NCI-H2029 treated with DMSO at 0.1 percent for 48 hours (cell line): ENCODE results near the gene MTFMT.
"Not testable (repeated sequence)": the region's sequence is repeated elsewhere in the genome, so short reads cannot be mapped to it uniquely, and the experiment has no call there.

ENCODE experiments used
- DNase-seq: peaks from one replicate; lab custom pipeline; 2025; lab: John Stamatoyannopoulos, UW

MTFMT gene

DNA sequence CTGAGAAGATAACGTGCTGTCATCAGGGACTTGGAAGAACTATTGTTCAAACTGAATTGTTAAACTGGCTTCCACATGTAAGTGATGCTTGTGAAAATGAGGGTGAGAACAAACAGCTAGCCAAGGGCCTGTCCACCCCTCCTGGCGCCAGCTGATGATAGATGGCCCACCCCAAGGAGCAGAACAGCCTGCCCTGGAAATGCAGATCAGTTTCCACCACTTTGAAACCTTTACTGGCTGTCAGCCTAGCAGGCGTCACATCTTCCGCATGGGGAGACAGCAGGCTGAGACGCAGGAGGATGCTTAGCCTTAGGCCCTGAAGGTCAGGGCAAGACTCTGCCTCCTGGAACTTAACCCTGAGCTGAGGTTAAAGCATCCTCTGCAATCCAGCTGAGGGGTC, 9.4 kb upstream of the MTFMT start:
- DNase-seq = no peak

DNA sequence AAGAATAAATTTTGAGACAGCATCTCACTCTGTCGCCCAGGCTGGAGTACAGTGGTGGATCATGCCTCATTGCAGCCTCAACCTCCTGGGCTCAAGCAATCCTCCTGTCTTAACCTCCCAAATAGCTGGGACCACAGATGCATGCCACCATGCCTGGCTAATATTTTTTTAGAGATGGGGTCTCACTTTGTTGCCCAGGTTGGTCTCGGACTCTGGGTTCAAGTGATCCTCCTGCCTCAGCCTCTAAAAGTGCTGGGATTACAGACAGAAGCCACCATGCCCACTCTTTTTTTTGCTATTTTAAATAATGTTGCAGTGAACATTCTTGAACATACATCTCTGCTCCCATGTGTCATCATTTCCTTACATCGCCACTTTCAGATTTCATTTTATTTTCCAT, 9.0 kb upstream of the MTFMT start:
- DNase-seq = no peak

DNA sequence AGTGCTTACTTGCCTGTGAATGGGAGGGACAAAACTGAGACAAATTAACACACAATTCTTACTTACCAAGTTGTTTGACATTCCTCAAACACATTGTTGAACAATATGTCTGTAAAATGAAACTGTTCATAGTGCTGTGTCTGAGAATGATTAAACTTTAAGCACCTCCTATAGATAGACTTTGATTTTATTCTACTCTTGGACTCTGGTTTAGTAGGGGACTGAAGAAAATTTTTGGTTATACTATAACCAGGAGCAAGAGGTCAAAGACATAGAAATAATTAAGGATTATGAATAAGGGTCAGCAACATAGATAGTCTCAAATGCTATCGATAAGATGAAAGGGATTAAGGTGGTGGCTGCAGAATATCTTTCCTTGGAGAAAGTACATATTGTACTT, 7.9 kb upstream of the MTFMT start:
- DNase-seq = no peak

DNA sequence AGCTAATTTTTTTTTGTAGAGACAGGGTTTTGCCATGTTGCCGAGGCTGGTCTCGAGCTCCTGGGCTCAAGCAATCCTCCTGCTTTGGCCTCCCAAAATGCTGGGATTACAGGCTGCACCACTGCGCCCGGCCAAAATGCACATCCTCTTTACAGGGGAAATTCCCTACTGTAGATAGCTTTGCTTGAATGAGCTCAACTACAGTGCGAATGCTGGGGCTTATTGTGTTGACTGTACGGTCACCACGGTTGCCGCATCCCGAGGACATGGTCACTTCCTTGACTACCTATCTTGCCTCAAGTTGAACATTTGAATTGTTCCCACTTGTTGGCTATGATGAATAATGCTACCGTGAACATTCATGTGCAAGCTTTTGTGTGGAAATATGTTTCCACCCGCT, 5.3 kb upstream of the MTFMT start:
- DNase-seq = no peak

DNA sequence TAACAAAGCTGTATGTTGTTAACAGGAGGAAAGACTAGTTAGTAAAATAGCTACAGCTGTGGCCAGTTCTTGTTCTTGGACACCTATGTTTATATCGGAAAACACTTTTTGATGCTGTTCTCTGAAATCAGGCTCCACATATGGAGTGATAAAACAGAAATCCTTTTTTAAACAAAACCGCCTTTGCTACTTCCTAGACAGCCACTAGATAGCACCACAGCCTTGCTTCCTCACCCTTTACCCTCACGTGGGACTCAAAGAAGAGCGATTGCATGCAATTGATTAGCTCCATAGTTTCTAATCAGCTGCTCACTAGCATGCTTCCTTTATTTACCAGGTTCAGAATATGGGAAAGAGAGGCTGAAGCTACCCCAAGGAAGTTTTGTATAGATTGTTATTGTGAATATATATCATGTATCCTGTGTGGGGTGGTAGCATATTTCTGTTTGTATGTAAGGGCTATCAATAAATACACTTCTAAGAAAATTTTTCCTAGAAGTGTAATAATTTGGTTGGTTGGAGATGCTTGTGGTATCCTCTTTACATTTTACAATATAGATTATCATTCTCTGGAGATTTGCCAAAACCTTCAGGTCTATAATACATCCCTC, 4.3 kb upstream of the MTFMT start:
- DNase-seq = no peak

DNA sequence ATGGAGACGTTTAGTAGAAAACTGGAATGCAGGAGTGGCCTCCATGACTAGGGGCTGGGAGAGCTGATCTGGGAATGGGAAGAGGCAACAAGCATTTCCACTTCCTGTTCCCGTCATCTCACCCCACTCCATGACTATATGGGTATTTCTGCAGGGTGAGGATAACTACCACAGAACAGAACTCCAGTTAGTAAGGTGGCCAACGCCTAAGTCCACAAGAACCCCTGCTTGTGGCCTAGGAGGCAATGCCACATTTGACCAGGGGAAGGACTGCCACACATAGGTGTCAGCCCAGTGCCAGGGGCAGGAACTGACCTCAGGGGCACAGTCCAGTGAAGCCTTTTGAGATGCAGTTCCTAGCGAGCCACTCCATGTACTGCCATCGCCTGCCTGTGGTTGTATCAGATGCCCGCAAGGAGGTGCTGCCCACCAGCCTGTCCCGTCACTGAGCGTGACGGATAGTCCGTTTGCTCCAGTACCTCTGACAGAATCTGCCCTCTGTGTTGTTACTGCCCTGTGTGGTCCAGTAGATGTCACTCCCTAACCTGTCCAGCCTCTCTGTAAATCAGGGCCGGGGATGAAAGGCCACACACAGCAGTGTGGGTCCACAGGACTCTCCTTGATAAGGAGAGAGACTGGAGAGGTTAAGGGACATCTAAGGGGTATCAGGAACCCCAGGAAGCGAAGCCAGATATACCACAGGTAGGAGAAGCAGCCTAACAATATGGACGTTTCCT, 3.5 kb upstream of the MTFMT start:
- DNase-seq = no peak

DNA sequence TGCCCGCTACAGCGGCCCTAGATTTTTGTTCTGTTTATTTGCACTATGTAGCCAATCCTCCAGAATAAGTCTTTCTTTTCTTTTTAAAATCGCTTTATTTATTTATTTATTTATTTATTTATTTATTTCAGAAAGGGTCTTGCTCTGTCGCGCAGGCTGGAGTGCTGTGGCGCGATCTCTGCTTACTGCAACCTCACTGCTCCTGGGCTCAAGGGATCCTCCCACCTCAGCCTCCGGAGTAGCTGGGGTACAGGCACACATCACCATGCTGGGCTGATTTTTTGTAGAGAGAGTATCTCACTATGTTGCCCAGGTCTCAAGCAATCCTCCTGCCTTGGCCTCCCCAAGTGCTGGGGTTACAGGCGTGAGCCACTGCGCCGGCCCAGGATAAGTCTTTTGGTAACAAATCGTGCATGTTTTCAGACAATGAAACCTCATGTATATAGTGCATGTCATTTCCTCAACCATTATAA, 333 bp upstream of the MTFMT start:
- no peak for DNase-seq

DNA sequence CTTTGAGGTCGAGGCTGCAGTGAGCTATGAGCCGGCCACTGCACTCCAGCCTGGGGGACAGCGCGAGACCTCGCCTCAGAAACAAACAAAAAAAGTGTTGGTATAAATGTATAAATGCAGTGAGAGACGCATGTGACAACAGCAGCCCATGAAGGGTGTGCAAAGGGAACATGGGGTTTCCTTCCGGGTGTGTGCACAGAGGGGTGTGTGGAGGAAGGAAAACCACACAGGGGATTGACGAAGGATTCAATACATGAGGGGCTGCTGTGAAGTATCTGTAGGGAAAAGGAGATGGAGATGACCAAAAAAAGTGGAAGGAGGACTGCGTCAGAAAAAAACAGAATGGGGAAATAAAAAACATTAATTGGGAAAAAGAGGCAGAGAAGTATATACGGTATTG, 1.1 kb downstream of the MTFMT start:
- DNase-seq = no peak

DNA sequence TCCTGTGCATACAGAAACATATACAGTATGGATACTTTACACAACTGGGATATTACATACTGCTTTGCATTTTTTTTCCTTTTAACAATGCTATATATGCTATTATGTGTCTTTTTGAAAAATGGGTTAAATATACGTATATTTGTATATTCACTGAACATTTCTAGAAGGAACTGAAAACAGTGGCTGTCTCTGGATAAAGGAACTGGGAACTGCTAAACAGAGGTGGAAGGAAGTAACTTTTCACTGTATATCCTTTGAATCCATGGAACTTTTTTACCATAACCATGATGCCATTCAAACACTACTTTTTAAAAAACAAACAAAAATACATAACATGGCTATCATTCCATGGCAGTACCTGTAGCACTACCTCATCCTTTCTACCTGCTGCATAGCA, 1.8 kb downstream of the MTFMT start:
- DNase-seq = no peak

DNA sequence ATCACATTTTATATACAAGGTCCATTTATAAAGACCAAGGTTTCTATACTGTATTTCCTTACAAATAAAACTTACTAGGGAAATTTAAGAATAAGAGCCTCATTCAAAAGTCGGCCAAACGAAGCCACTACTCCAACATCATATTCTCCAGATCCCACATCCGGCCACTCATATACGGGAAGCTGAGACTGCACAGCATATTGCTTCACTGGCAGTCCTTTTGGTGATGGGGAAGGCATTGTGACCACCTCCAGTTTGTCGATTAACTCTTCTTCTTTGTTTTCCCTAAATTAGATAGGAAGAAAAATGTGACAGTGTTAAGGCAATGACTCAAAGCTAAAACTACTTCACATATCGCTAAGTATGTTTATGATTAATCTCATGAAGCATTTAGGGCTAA, 2.7 kb downstream of the MTFMT start:
- no peak for DNase-seq

DNA sequence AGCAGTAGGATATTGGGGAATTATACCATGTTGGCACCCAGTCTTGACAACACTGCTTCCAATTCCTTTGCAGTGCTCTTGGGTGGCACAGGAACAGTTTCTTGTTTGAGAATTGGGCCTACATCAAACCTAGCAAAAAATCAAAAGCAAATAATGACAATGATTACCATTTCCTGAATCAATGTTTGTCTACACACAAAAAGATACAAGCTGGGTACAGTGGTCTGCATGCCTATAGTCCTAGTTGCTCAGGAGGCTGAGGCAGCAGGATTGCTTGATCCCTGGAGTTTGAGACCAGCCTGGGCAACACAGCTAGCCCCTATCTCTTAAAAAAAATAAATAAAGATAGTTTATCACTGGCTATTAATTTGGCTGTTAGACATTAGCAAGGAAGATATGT, 8.0 kb downstream of the MTFMT start:
- no peak for DNase-seq

DNA sequence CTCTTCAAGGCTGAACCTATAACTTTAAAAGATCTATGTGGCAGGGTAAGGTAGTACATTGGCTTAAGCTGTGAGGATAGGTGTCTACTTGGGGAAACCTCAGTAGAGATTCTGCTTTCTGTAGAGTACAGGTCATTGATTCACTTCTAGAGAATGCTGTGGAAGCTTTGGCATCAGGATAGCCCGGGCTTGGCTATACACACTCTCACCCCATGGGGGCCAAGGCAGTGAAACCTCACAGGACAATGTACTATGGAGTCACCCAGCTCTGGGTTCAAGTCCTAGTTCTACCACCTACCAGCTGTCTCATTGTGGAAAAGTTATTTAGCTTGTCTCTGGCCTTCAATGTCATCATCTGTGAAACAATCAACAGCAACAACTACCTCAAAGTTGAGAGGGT, 9.0 kb downstream of the MTFMT start:
- no peak for DNase-seq

DNA sequence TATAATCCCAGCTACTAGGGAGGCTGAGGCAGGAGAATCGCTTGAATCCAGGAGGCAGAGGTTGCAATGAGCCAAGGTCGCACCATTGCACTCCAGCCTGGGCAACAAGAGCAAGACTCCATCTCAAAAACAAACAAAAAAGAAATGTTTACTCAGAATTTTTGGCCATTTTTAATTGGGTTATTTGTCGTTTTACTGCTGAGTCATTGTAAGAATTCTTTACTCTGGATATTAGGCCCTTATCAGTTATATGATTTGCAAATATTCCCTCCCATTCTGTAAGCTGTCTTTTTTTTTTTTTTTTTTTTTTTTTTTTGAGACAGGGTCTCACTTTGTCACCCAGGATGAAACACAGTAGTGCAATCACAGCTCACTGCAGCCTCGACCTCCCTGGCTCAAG, 18.2 kb downstream of the MTFMT start:
- DNase-seq = not testable (repeated sequence)

DNA sequence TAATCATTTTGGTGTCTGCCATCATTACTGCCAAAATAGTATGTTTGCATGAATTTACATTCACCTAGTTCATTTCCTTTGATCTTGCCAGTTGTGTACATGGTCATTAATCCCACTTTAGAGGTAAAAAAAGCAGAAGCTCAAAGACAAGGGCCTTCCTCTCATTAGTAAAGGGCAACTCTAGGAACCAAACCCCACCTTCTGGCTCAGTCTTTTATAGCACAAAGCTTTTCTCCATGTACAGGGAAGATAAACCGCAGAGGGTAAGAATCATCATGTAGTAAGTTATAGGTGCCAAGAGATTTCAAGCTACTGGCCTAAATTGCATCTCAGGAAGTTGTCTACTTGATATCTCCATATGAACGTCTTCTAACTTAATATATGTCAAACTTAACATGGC, 20.5 kb downstream of the MTFMT start:
- DNase-seq = no peak

DNA sequence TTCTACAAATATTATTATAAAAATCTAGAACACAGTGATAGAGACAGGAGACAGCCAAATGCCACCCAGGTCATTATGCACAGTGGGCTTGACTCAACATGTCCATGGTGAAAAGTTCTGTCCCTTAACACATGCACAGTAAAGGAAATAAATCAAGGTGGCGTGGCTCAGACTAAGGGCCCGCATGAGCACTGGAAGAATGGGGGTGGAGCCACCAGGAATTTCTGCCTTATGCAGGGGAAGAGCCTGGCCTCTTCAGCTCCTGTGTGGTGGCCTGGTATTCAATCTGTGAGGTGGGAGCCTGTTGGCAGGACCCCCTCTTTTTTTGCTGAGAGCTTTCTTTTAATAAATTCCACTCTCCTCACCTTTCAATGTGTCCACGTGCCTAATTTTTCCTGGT, 22.6 kb downstream of the MTFMT start:
- no peak for DNase-seq

DNA sequence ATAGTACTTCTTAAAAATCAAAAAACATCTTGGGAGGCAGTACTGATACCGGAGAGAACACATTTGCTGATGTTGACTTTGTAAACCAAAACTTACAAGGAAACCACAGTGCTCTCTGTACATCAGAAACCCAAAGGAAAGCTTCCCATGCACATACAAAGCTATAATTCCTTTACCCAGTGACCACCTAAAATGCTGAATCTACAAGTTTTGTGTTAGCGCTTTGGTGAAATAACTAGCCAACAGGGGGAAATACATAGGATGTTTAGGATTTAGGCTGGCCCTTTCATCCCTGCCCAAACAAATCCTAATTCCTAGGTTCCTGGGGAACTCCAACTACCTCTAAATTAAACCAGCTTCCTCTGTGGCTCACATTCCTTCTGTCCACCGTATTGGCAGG, 24.4 kb downstream of the MTFMT start:
- no peak for DNase-seq

DNA sequence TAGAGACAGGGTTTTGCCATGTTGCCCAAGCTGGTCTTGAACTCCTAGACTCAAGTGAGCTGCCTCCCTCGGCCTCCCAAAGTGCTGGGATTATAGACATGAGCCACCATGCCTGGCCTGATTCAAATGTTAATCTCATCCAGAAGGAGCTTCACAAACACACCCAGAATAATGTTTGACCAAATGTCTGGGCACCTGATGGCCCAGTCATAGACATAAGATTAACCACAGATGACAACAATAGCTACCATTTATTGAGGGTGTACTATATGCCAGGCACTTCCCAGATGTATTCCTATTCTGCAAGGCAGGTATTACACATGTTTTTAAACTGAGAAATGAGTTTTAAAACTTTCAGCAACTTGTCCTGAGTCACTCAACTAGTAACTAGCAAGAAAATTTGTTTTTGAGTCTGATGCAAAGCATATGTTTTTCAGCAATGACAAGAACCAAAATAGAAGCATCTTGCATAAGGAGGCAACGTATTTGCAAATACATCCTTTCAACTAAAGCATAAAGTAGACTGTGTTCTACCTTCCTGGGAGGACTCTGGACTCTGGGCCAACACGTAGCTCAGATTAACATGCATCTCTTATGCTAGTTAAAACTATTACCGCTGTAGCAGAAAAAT, 31.6 kb downstream of the MTFMT start:
- DNase-seq = no peak

DNA sequence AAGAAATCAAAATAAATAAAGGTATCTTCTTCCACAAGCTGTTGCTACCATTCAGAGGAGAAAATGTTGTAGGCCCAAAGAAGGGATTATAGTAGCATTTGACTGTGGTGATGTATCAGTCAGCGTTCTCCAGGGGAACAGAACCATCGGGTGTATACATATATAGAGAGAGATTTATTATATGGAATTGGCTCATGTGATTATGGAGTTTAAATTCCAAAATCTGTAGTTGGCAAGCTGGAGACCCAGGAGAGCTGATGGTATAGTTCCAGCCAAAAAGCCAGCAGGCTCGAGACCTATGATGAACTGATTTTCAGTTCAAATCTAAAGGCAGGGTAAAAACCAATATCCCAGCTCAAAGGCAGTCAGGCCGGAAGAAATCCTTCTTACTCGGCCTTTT, 32.4 kb downstream of the MTFMT start:
- no peak for DNase-seq

DNA sequence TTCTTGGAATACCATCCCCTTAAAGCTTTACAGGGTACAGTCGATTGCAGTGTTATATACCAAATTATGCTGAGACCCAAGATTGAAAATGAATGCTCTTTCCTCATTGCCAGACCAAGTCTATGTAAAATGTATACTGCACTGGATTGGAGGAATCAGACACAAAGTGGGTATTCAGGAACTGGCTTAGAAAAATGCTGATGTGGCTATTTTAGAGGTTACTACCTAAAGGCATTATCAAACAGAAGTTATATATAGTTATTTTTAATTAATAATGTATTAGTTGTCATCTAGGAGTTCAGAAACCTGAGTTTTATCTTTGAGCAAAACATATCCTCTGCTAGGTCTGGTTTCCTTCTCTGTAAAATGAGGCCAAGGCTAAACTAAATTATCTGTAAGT, 36.1 kb downstream of the MTFMT start:
- DNase-seq = no peak

DNA sequence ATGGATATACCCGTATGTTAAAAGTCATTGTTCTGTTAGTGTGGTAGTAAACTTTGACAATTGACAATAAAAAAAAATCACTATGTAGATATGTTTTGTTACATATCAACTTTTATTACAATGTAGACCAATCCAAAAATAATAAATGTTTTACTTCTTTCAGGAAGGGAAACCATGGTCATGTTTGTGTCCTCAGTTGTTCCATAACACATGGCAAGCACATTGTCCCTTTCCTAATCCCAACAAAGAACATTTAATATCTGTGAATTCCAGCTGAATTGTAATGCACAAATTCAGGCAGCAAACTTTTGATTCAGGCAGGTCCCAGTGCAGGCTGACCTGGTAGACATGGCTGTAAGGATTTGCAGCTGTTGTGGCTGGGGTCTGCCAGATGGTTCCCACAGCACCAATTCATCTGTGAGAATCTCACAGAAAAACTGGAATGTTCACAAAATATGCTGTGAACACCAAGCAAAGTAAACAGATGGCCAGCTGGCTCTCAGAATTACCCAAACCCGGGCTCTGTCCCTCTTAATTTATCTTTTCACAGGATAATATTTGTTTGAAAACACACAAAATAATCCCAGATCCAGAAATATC, 37.8 kb downstream of the MTFMT start:
- DNase-seq = no peak

DNA sequence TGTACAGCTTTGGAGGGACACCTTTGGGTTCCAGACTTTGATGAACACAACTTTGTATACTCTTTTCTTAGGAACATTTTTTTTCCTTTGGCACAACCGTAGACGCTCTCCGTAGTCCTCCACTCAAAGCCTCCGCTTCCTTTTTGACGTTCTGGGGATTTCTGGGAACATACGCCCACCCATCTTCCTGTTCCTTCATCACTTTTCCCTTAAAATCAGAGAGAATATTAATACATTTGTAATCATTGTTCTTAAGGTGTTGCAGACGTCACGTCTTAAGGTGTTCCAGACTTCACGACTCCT, 39.3 kb downstream of the MTFMT start:
- DNase-seq = no peak

DNA sequence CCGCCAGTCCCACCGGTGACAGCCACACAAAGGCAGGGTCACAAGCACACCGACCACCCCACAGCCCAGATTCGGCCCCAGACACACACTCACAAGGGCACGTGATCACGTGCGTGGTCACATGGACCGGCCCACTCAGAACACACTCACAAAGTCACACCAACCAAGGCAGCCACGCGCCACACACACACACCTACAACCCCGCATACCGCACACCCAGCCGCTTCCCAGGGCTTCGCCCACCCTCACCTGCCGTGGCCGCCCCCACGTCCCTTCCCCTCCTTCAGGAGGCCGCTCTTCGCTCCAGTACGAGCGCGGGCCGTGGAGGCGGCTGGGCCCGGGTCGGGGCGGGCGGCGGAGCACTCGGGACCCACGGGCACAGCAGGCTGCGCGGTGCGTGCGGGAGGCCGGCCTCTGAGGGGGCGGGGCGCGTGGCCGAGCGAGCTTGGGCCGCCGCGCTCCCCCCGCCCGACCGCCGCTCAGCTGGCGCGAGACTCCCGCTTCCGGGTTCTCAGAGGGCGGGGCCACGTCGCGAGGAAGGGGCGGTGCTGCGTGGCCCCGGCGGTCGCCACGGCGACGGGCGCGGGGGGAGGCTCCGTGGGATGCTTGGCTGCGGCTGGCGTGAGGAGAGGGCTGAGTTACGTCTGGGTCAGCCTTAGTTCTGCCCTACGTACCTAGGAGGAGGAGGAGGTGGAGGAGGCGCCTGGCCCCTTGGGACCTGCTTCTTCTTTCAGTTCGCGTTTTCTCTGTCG, 39.8 kb downstream of the MTFMT start, which contains the start of gene SPG21:
Gene SPG21 (minus strand): TSS at position 499 of the 752 bp plus-strand sequence. CDS start 6,345 bp downstream, outside the sequence.
- DNase-seq = peak; percentile 24
